HepG2 (cell line): ENCODE data around the gene RAD51D. TPM values are rescaled to one million over a fixed set of nuclear protein-coding genes. Genes with fewer than 3 reads are reported as not detected.

Experiments
- ATAC-seq: fragments of 200-7000 bp; cut with Tn5 transposase; 3 replicates; pipeline ENCODE4 v1.9.1; 2020; ENCODE audit warnings: mild to moderate bottlenecking, moderate library complexity
- BruUV-seq: library from RNA; stranded (reverse); fragments of 400-500 nt; replicated peaks from 2 replicates; lab custom pipeline; 2021; lab: Mats Ljungman, UMichigan
- CTCF ChIA-PET: fragments of 300-600 bp; formaldehyde crosslinking; extraction: SDS; loops from one replicate; lab custom pipeline; 2021; ENCODE audit warnings: low total read pairs, inconsistent platforms, low intra/inter-chr PET ratio; lab: Yijun Ruan, JAX
- POLR2A ChIA-PET: fragments of 350-600 bp; sonication (Branson Sonifier 250); formaldehyde crosslinking; loops from one replicate; lab custom pipeline; 2020; ENCODE audit warnings: antibody characterized with exemption, inconsistent platforms; lab: Yijun Ruan, JAX
- DNase-seq: peaks from one replicate; pipeline ENCODE4 v3.0.0-alpha.2; 2015; ENCODE audit warnings: low spot score
- FAIRE-seq: peaks from 3 replicates; lab custom pipeline; 2011; peaks lifted over from hg19 to GRCh38; lab: Jason Lieb, UNC
- H2AFZ ChIP-seq: one replicate; pipeline ENCODE4 v1.6.1; 2011; ENCODE audit warnings: low read length, inconsistent platforms
- H3K27ac ChIP-seq: fragments of 300-600 bp; 3 replicates; pipeline ENCODE4 v1.8.0; 2011; ENCODE audit warnings: mixed run types, mild to moderate bottlenecking, mixed read lengths, low read length, inconsistent platforms; ENCODE audit not compliant: insufficient read depth; ENCODE audit errors: extremely low read length
- H3K27me3 ChIP-seq, 2 experiments: fragments of 200-600 bp in 1 of 2; 2 replicates in 1 of 2; 3 replicates in 1 of 2; pipeline versions ENCODE4 v1.6.0 to v1.8.0; 2011; ENCODE audit warnings: low read length in 2 of 2, mild to moderate bottlenecking in 2 of 2, moderate library complexity in 2 of 2, inconsistent platforms in 1 of 2; ENCODE audit not compliant: insufficient read depth in 2 of 2, control insufficient read depth in 1 of 2
- H3K36me3 ChIP-seq, 2 experiments: fragments of 200-600 bp in 1 of 2; replicated peaks in 1 of 2; 2 replicates in 1 of 2; 3 replicates in 1 of 2; pipeline versions ENCODE4 v1.5.1 to v1.8.0; 2011; ENCODE audit warnings: low read length in 2 of 2, inconsistent platforms in 1 of 2; ENCODE audit not compliant: insufficient read depth in 2 of 2, control insufficient read depth in 1 of 2
- H3K4me1 ChIP-seq: 2 replicates; pipeline ENCODE4 v1.5.1; 2012; ENCODE audit warnings: low read length, inconsistent platforms; ENCODE audit not compliant: insufficient read depth
- H3K4me2 ChIP-seq: 2 replicates; pipeline ENCODE4 v1.6.0; 2011; ENCODE audit warnings: low read depth, low read length, inconsistent platforms
- H3K4me3 ChIP-seq, 3 experiments: fragments of 200-600 bp in 1 of 3; sonication (generic), shearing (Covaris generic) in 1 of 3; replicated peaks in 1 of 3; 2 replicates each; pipeline ENCODE4 v1.5.1; 2011 to 2016; ENCODE audit warnings: low read length in 3 of 3, inconsistent platforms in 2 of 3, low read depth in 2 of 3, mild to moderate bottlenecking in 2 of 3, control low read depth in 1 of 3, mixed read lengths in 1 of 3; ENCODE audit not compliant: insufficient read depth in 1 of 3
- H3K79me2 ChIP-seq: one replicate; pipeline ENCODE4 v1.6.1; 2011; ENCODE audit warnings: low read length, inconsistent platforms; ENCODE audit not compliant: insufficient read depth
- H3K9ac ChIP-seq: 2 replicates; pipeline ENCODE4 v1.6.0; 2011; ENCODE audit warnings: mild to moderate bottlenecking, low read depth, low read length, inconsistent platforms; ENCODE audit not compliant: insufficient read depth
- H3K9me3 ChIP-seq: 2 replicates; pipeline ENCODE4 v1.5.1; 2012; ENCODE audit warnings: mild to moderate bottlenecking, low read length
- H4K20me1 ChIP-seq: 2 replicates; pipeline ENCODE4 v1.6.0; 2011; ENCODE audit warnings: inconsistent platforms, mild to moderate bottlenecking, low read length, moderate library complexity; ENCODE audit not compliant: insufficient read depth
- FOXK1 ChIP-seq: sonication (generic); formaldehyde crosslinking; IDR thresholded peaks from 2 replicates; pipeline ENCODE4 v1.4.0; 2020; ENCODE audit warnings: low read depth, missing genetic modification reagents, borderline replicate concordance
- FOXM1 ChIP-seq: sonication (generic); formaldehyde crosslinking; IDR thresholded peaks from 2 replicates; pipeline ENCODE4 v1.5.0; 2020; ENCODE audit warnings: missing genetic modification reagents
- HMG20B ChIP-seq: conservative IDR thresholded peaks from 2 replicates; pipeline ENCODE4 v1.6.1; 2016; ENCODE audit warnings: missing genetic modification reagents, missing compliant biosample characterization
- HOXA3 ChIP-seq: sonication (generic); formaldehyde crosslinking; IDR thresholded peaks from 2 replicates; pipeline ENCODE4 v1.5.0; 2020; ENCODE audit warnings: missing genetic modification reagents
- KDM5A ChIP-seq: fragments of 200-600 bp; sonication (generic); IDR thresholded peaks from 2 replicates; pipeline ENCODE4 v1.7.0; 2018; ENCODE audit warnings: antibody characterized with exemption, mild to moderate bottlenecking, low read length, borderline replicate concordance
- NFKB2 ChIP-seq: sonication (generic); formaldehyde crosslinking; IDR thresholded peaks from 2 replicates; pipeline ENCODE4 v1.4.0; 2020; ENCODE audit warnings: missing genetic modification reagents, borderline replicate concordance
- POLR2AphosphoS2 ChIP-seq: IDR thresholded peaks from 2 replicates; pipeline ENCODE4 v1.6.1; 2011; ENCODE audit warnings: low read depth, low read length, improper control_type of control experiment
- STAG1 ChIP-seq: sonication (generic); formaldehyde crosslinking; IDR thresholded peaks from 2 replicates; pipeline ENCODE4 v1.4.0; 2020; ENCODE audit warnings: missing genetic modification reagents
- ZNF251 ChIP-seq: sonication (generic); formaldehyde crosslinking; IDR thresholded peaks from 2 replicates; pipeline ENCODE4 v1.9.0; 2021; ENCODE audit warnings: mild to moderate bottlenecking, missing genetic modification reagents
- ZNF720 ChIP-seq: sonication (generic); formaldehyde crosslinking; IDR thresholded peaks from 2 replicates; pipeline ENCODE4 v1.4.0; 2020; ENCODE audit warnings: missing genetic modification reagents
- ZSCAN22 ChIP-seq: sonication (generic); formaldehyde crosslinking; IDR thresholded peaks from 2 replicates; pipeline ENCODE4 v1.4.0; 2020; ENCODE audit warnings: mild to moderate bottlenecking, missing genetic modification reagents
- ZSCAN31 ChIP-seq: sonication (generic); formaldehyde crosslinking; IDR thresholded peaks from 2 replicates; pipeline ENCODE4 v1.5.0; 2020; ENCODE audit warnings: low read depth, mild to moderate bottlenecking, missing genetic modification reagents
- WGBS: methylation state at CpG from one replicate; pipeline ENCODE4 v1.1.6; 2017; ENCODE audit warnings: low lambda C conversion rate; 5-methylcytosine and 5-hydroxymethylcytosine counted together
- in situ Hi-C: cut with HindIII; loops from 2 replicates; pipeline ENCODE4 v1.10.0; 2017; ENCODE audit warnings: low pct_unique_long_range_greater_than_20kb; ENCODE audit not compliant: extremely low pct_ligation_motif_present
- intact Hi-C: fragments of 100-400 bp; cut with micrococcal nuclease; formaldehyde crosslinking; loops from one replicate; pipeline ENCODE4 v1.10.0; 2022; ENCODE audit not compliant: unreplicated experiment
- polyA plus RNA-seq, 8 experiments: library from polyadenylated mRNA; depleted of rRNA in 3 of 8; stranded (reverse) in 7 of 8; unstranded in 1 of 8; fragments of >200 nt; fragmentation: Illumina TruSeq in 4 of 8; extraction: Trizol in 4 of 8; gene quantifications; 2 replicates each; pipeline versions ENCODE4 v1.2.1 to v1.2.3, GENCODE V29; 2011 to 2016; ENCODE audit warnings: low read depth in 4 of 8, missing spikeins in 1 of 8, mixed read lengths in 1 of 8; ENCODE audit not compliant: insufficient read depth in 1 of 8
- total RNA-seq, 5 experiments: library from RNA; depleted of rRNA; stranded (reverse); fragments of >200 nt; fragmentation: Illumina TruSeq; extraction: Trizol; gene quantifications; 2 replicates each; pipeline ENCODE4 v1.2.3, GENCODE V29; 2016; ENCODE audit warnings: low read depth in 1 of 5
- TF ChIP-seq, protein P1 (sequence below): sonication (generic); formaldehyde crosslinking; IDR thresholded peaks from 2 replicates; pipeline ENCODE4 v1.4.0; 2020; ENCODE audit warnings: mild to moderate bottlenecking, missing genetic modification reagents
- TF ChIP-seq, protein P2 (sequence below): sonication (generic); formaldehyde crosslinking; conservative IDR thresholded peaks from 2 replicates; pipeline ENCODE4 v1.4.0; 2020; ENCODE audit warnings: missing genetic modification reagents
- TF ChIP-seq, protein P3 (sequence below): sonication (generic); formaldehyde crosslinking; IDR thresholded peaks from 2 replicates; pipeline ENCODE4 v1.5.1; 2020; ENCODE audit warnings: mild to moderate bottlenecking, missing genetic modification reagents, moderate library complexity
- TF ChIP-seq, protein P4 (sequence below): fragments of 450-650 bp; IDR thresholded peaks from 2 replicates; pipeline ENCODE4 v1.6.1; 2016

RAD51D gene
- total and polyA plus RNA-seq, 2 of the 13 experiments (the other 11 are each of a cell fraction or from before 2014, with no cell fraction given), result 6.7 to 13.1 TPM

DNA sequence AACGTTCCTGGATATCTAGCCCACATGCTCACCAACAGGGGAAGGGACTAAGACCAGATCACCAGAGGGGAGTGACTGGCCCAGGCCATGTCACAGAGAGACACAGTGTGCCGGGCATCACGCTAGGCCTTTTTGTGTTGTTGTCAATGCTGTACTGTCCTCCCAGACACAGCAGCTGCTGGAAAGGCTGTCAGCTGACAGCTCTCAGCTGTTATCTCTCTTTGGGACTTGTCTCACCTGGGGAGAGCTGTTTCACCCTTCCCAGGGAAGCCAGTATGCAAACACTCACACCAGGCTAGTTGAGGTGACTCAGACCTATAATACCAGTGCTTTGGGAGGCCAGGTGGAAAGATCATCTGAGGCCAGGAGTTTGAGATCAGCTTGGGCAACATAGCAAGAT lies 47.4 kb upstream of the RAD51D start (continued):
- TF ChIP-seq ZNF251 (CRISPR knock-in tag), result no peak

DNA sequence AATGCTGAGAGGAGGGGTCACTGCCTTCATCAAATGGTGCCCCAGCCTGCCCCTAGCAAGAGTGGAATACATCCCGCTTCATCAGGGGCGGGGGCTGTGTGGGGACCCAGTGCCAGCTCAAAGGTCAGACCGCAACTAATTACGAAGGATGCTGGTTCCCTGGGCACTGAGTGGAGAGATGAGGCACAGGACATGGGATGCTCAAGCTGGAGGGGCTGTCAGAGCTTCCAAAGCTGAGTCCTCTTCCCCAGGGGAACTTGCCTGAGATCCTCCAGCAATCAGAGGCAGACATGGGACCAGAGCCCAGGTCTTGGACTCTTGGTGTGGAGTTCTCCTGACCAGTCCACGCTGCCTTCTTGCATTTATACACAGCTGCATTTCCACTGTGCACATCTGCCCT lies 46.9 kb upstream of the RAD51D start:
- CTCF ChIA-PET, result no interaction called here
- intact Hi-C loops, result no loop called here

More for the DNA sequence above, 46.9 kb upstream of the RAD51D start:
- Histone ChIP-seq H3K27me3 (peaks cover 0 to 21% of the 10 kb centered on the region in 2 experiments; a peak in 4 of 5 replicates), H3K36me3 (no peaks in the 10 kb centered on the region), H3K4me1 (no peaks in the 10 kb centered on the region), H3K4me2 (no peak overlapping the region)
- no TSS peak for BruUV-seq
- in situ Hi-C loops, result no loop called here
- ATAC-seq (no peak), DNase-seq (no peak)
- TF ChIP-seq, protein P1, sequence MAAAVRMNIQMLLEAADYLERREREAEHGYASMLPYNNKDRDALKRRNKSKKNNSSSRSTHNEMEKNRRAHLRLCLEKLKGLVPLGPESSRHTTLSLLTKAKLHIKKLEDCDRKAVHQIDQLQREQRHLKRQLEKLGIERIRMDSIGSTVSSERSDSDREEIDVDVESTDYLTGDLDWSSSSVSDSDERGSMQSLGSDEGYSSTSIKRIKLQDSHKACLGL, result no peak
- no peak for TF ChIP-seq ZSCAN31 (CRISPR knock-in tag)
- TF ChIP-seq KDM5A, result no peak
- TF ChIP-seq, protein P2, sequence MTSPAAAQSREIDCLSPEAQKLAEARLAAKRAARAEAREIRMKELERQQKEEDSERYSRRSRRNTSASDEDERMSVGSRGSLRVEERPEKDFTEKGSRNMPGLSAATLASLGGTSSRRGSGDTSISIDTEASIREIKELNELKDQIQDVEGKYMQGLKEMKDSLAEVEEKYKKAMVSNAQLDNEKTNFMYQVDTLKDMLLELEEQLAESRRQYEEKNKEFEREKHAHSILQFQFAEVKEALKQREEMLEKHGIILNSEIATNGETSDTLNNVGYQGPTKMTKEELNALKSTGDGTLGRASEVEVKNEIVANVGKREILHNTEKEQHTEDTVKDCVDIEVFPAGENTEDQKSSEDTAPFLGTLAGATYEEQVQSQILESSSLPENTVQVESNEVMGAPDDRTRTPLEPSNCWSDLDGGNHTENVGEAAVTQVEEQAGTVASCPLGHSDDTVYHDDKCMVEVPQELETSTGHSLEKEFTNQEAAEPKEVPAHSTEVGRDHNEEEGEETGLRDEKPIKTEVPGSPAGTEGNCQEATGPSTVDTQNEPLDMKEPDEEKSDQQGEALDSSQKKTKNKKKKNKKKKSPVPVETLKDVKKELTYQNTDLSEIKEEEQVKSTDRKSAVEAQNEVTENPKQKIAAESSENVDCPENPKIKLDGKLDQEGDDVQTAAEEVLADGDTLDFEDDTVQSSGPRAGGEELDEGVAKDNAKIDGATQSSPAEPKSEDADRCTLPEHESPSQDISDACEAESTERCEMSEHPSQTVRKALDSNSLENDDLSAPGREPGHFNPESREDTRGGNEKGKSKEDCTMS (CRISPR knock-in tag), result no peak
- TF ChIP-seq FOXK1 (CRISPR knock-in tag), result no peak
- no peak for TF ChIP-seq HOXA3 (CRISPR knock-in tag)
- TF ChIP-seq NFKB2 (CRISPR knock-in tag), result no peak
- no peak for TF ChIP-seq HMG20B
- no peak for TF ChIP-seq FOXM1 (CRISPR knock-in tag)
- TF ChIP-seq, protein P3, sequence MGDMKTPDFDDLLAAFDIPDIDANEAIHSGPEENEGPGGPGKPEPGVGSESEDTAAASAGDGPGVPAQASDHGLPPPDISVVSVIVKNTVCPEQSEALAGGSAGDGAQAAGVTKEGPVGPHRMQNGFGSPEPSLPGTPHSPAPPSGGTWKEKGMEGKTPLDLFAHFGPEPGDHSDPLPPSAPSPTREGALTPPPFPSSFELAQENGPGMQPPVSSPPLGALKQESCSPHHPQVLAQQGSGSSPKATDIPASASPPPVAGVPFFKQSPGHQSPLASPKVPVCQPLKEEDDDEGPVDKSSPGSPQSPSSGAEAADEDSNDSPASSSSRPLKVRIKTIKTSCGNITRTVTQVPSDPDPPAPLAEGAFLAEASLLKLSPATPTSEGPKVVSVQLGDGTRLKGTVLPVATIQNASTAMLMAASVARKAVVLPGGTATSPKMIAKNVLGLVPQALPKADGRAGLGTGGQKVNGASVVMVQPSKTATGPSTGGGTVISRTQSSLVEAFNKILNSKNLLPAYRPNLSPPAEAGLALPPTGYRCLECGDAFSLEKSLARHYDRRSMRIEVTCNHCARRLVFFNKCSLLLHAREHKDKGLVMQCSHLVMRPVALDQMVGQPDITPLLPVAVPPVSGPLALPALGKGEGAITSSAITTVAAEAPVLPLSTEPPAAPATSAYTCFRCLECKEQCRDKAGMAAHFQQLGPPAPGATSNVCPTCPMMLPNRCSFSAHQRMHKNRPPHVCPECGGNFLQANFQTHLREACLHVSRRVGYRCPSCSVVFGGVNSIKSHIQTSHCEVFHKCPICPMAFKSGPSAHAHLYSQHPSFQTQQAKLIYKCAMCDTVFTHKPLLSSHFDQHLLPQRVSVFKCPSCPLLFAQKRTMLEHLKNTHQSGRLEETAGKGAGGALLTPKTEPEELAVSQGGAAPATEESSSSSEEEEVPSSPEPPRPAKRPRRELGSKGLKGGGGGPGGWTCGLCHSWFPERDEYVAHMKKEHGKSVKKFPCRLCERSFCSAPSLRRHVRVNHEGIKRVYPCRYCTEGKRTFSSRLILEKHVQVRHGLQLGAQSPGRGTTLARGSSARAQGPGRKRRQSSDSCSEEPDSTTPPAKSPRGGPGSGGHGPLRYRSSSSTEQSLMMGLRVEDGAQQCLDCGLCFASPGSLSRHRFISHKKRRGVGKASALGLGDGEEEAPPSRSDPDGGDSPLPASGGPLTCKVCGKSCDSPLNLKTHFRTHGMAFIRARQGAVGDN, result no peak
- no peak for TF ChIP-seq ZNF720
- no peak for TF ChIP-seq STAG1 (CRISPR knock-in tag)
- TF ChIP-seq ZSCAN22 (CRISPR knock-in tag), result no peak
- no peak for TF ChIP-seq POLR2AphosphoS2
- TF ChIP-seq, protein P4, sequence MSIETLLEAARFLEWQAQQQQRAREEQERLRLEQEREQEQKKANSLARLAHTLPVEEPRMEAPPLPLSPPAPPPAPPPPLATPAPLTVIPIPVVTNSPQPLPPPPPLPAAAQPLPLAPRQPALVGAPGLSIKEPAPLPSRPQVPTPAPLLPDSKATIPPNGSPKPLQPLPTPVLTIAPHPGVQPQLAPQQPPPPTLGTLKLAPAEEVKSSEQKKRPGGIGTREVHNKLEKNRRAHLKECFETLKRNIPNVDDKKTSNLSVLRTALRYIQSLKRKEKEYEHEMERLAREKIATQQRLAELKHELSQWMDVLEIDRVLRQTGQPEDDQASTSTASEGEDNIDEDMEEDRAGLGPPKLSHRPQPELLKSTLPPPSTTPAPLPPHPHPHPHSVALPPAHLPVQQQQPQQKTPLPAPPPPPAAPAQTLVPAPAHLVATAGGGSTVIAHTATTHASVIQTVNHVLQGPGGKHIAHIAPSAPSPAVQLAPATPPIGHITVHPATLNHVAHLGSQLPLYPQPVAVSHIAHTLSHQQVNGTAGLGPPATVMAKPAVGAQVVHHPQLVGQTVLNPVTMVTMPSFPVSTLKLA, result no peak
- TF ChIP-seq, all 625 proteins: peak for 0
- no peaks in the 10 kb centered on the region for H3K9me3 ChIP-seq
- no peak overlapping the region for H3K27ac ChIP-seq
- no peaks in the 10 kb centered on the region for H3K79me2 ChIP-seq
- H3K4me3 ChIP-seq, result no peak overlapping the region
- POLR2A ChIA-PET, result no interaction called here
- no peak overlapping the region for H3K9ac ChIP-seq
- no peak overlapping the region for H2AFZ ChIP-seq
- H4K20me1 ChIP-seq, result no peaks in the 10 kb centered on the region
- WGBS, result 10% methylated on average over 3 of the region's 5 CpGs
- no peak for FAIRE-seq
